Measurements from ENCODE around the gene LSG1.

Gene LSG1

DNA sequence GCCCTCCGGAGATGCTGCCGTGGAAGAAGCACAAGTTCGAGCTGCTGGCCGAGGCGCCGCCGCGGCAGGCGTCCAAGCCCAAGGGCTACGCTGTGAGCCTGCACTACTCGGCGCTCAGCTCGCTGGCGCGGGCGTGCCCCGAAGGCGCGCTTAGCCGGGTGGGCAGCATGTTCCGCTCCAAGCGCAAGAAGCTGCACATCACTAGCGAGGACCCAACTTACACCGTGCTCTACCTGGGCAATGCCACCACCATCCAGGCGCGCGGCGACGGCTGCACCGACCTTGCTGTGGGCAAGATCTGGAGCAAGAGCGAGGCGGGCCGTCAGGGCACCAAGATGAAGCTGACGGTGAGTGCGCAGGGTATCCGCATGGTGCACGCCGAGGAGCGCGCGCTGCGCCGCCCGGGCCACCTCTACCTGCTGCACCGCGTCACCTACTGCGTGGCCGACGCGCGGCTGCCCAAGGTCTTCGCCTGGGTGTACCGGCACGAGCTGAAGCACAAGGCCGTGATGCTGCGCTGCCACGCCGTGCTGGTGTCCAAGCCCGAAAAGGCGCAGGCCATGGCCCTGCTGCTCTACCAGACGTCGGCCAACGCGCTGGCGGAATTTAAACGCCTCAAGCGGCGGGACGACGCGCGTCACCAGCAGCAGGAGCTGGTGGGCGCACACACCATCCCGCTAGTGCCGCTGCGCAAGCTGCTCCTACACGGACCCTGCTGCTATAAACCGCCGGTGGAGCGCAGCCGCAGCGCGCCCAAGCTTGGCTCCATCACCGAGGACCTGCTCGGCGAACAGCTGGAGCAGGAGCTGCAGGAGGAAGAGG is 15.0 kb upstream of the LSG1 start:
- peak; percentile 49 for DNase-seq

DNA sequence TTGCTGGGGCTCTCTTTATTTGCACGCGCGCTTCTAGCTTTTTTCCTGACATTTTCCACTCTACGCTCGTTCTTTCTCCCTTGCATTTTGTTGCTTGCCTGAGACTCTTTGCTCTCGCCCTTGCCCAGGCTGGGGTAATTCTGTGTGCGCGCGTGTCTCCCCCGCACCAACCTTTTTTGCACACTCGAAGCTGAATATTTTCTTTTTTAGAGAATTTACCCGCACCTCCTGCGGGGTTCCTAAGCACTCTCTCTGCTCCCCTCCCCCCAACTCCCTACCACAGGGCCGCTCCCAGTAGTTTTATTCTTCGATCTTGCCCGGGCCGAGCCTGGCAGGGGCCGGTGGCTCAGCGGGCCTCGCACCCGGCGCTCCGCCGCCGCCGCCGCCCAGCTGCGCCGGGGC is 14.4 kb upstream of the LSG1 start:
- no peak for DNase-seq

DNA sequence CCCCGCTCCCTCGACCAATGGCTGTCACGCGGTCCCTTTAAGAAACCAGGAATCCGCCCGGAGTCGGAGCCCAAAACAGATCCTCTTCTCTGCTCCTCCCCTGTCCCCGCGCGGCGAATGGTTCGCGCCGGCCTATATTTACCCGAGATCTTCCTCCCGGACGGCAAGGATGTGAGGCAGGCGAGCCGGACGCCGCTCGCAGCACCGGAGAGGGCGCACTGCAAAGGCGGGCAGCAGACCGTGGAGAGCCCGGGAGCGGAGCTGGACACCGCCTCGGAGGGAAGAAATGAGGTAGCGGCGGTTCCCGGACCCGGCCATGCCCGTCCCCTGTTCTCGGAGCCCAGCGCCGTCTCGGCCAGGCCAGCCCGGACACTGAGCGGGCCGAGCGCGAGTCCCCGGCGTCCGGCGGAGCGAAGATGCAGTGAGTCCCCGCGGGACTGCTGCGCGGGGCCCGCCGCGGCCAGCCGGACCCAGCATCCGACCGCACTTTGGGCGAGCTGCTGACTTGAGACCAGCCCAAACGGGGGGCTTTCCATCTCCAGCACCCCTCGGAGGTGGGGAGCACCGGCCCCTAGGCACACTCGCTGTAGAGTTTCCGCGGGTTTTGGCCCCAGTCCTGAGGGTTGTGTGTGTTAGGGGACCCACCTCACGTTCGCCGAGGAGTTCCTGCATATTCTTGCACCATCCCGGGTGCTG is 13.9 kb upstream of the LSG1 start, which contains the start of gene FAM43A:
Gene FAM43A, plus strand, starts transcription at position 166 of the 696 bp plus-strand sequence. CDS start 944 bp downstream, outside the sequence.
- DNase-seq: peak; percentile 87

DNA sequence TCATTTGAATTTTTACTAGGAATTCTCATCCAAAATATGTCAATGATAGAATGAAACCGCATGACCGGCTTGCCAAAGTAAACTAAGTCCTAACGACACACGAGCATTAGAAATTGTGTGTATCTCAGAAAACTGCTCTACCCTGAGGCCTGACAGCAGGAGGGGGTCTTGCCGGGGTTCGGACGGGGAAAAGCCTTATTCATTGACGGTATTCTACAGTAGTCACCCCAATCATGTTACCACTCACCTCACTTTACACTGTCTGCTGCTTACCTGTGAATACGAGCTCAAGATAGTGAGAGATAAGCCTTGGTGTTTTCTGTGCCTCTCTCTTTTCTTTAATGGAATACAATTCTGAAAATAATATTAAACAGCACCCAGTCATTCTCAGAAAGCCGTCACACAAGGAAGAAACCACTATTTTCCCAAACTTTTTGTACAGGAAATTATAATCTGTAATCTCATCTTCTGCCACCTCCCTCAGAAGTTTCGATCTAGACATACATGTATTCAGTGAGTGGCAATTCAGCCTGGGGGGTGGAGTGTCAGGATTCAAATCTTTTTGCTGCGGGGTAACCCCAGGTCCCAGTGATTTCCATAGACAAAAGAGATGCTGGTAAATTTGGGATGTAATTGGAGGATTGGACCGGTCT is 13.2 kb upstream of the LSG1 start:
- no peak for DNase-seq

DNA sequence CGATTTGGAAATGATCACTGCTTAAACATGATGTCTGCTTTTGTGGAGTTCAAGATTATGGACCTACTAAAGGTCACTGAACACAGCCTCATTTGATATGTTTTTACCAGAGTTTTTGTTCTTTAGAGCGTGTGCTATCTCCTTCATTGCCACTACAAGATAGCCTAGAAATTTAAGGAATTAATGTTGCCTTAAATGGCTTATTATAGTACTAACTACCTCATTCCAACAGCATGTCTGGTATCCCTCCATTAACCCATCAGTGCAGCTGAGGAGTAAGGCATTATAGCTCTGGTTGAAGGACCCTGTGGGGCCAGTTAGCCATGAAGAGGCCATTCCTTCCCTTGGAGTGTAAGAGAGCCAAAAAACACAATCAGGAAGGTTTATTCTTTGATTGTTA is 11.4 kb upstream of the LSG1 start:
- no peak for DNase-seq

DNA sequence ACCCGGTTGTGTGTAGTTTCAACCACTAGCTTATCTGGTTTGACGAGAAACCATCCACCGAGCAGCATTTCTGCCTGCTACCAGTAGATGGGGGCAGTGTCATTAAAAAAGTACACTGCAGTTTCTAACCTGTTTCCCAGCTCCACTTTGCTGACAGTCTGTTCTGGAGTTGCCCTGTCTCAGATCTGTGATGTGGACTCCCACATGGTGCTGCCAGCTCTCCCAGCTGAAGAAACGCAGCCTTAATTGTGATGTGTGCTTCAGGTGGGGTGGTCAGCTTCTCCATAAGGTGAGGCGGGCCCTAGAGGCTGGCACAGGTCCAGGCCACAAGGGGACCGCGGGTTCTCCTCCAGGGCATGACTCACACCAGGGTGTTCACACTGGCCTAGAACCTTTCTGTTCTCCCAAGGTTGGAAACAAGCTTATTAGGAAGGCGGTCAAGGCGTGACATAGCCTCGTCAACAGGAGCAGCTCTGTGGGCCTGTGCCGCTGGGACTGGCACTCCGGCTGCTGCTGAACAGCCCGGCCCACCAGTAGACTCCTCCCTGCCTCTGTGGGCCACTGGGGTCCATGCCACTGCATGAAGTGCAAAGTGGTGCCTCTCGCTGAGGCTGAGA is 10.8 kb upstream of the LSG1 start:
- peak; percentile 87 for DNase-seq

DNA sequence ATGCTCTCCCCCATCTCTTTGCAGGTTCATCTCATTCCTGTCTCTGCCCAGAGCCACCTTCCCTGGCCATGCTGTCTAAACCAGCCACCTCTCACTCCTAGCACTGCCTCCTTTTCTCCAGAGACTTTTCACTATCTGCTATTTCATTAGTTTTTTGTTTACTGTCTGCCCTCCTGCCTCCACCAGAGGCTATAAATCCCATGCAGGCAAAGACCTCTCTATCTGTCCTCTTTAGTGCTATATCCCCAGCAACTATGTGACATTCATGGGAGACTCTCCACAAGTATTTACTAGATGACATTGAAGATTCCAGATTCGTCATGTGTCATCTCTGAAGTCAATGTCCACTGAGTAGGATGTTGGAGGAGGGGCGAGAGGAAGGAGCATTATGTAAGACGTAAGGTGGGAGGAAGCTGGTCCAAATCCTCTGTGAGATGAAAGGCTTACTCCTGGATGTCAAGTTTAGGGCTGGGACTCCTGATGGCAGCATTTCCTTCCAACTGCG is 10.2 kb upstream of the LSG1 start:
- DNase-seq: no peak

DNA sequence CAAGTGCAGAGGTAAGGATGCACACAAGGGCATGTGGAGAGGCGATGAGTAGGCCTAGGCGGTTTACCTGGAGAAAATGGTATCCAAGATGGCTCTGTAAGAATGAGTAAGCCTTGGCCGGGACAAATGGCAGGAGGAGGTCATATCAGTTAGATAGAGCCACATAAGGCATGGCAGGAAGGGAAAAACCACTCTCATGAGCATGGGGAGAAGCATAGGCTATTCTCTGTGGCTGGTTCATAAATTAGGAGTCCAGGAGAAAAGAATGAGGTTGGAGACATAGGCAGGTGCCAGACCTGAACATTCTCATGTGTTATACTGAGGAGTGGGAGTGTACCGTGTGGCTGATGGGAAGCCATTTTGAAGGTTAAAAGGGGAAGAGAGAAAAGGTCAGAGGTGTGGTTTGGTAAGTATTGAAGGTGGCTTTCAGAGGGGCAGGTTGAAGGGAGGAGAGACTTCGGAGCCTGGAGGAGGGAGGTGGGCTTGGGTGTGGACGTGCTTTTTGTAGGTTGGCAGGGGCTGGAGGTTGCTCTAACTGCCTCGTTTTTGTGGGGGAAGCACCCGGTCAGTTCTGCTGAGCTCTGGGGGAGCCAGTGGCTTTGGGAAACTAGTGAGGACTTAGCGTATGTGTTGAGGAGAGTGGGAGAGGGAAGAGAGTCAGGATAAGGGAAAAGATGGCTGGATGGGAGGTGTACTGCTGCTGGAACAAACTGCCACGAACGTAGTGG is 9.1 kb upstream of the LSG1 start:
- no peak for DNase-seq

DNA sequence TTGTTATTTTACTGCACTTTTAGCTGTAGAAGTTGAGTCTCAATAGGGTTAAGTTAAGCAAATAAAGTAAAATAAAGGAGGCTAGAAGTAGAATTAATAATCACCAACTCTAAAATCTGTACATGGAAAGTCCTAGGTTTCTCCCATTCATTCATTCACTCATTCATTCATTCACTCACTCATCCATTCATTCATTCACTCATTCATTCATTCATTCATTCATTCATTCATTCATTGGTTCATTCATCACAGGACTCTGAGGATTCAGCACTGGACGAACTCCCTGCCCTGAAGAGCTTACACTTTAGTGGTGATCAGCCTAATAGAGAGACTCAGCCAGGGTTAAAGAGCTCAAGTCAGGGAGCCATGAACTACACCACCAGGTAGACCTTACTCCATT is 4.5 kb upstream of the LSG1 start:
- DNase-seq: no peak

DNA sequence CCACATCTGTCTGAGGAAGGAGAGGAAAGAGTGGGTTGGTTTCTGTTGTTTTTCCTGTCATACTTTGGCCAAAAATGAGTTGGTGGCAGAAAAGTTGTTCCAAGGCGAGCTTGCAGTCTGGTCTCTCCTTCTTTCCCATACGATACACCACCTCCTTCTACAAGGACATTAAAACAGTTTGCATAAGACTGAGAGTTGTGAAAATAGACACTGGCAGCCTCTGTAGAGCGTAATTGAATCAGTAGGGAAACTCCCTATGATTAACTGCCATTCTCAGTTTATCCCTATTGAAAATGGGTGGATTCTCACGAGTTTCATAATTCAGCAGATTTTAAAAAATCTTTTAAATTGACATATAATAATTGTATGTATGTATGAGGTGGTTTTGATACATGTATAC is 3.7 kb upstream of the LSG1 start:
- no peak for DNase-seq

DNA sequence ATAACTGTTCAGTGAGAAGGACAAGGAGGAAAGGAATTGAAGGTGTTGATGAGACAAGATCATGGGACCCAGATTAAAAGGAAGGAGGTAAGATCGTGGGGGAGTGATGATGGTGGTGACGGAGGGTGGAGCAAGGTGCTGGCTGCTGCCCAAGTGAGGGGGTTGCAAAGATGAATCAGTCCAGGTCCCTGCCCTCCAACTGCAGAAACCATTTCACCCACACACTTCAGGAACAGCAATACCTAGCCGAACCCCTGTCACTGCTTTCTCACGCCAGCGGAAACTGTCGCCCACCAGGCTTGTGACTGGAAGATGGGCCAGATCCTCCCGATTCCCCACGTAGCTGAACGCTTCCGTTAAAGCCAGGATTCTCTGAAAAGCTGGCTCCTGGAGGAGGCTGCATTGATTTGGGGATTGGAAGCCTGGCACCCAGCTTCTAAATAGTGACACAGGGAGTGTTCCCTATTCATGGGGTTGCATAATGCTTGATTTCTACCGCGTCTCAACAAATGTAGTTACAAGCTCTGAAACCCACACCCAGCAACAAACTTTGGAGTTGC is 3.2 kb upstream of the LSG1 start:
- DNase-seq: no peak

DNA sequence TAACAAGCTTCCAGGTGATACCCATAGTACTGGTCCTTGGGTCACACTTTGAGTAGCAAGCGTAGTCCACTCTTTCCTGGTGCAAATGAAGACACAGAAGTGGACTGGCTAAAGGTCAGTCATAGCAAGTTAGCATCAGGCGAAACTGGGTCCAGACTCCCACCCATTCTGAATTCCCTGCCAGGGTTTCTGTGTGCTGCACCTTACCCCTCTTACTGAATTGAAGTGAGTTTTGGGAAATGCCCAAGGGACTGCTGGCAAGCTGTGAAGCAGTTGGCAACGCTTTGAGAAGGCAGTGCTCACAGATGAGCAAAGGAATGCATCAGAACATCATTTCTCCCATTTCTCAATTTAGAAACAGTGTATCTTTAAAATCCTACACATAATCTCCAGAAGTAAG is 1.8 kb upstream of the LSG1 start:
- no peak for DNase-seq

DNA sequence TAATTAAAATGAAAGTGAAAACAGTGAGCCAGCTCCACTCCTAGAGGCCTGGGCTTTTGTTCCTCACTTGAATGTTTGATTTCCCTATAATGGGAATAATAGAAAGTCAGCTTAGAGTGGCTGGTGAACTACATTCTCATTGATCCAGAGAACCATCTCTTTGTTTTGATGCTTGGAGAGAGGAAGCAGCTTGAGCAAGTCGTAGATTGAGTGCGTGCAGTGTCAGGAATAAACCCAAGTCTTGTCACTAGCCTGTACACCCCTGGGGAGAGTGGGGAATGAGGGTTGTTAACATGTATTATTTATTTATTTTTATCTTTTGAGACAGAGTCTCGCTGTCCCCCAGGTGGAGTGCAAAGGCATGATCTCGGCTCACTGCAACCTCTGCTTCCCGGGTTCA is 885 bp upstream of the LSG1 start:
- DNase-seq: no peak

DNA sequence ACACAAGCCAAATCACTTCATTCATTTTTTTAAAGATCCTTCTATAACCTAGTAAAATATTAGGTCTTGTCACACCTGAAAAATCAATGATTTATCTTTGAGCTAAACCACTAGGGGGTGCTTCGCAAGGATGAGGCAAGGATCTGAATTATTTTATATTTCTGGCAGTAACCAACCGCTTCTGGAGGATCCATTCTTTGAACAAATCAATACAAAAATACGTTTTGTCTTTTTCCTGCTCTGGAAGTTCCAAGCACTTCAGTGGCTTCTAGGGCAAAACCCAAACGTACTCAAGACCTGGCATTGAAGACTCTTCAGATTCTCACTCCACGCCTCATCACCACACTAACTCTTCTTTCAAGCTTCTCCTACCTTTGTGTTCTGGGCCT is 486 bp downstream of the LSG1 start:
- peak; percentile 53 for DNase-seq

DNA sequence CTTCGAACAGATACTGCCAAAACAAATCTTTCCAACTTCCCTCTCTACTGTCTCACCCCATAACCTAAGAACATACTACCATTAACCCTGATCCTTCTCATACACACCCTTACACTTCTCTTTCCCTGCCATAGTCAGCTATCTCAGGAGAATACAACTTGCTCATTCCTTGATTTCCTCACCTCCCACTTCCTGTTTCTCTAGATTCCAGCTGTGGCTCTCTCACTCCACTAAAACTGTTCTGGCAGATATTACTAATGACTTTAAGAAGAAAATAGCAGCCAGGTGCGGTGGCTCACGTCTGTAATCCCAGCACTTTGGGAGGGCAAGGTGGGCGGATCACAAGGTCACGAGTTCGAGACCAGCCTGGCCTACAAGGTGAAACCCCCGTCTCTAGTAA is 4.6 kb downstream of the LSG1 start:
- no peak for DNase-seq

DNA sequence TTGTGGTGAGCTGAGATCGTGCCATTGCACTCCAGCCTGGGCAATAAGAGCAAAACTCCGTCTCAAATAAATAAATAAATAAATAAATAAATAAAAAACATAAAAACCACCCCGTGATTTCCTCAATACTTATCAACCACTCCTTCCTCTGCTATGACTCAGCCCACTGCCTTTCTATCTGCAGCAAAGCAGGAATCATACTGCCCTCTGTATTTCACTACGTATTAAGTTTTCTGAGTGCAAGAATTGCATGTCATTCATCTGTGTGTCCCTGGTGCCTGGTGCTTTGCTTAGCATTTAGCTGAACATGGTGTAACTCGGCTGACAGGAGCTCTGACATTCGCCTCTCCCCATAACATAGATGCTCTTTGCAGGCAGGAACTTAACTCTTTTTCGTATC is 7.1 kb downstream of the LSG1 start:
- DNase-seq: no peak

DNA sequence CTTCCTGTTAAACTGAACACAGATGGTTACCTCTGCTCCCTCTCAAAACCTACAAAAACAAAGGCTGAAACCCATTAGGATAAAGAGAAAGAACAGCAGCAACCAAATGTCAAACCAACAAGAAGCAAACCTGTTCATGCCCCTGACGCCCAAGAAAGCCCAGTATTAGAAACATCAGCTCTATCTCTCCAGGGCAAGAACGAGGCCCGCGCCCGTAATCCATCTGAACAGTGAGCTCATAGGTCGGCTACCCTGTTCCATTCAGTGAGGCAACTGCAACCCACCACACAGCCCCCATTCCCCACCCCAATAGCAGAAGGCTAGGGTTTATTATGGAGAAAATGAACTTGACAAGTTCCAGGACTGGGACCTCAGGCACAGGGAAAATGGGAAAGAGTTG is 10.0 kb downstream of the LSG1 start:
- DNase-seq: no peak

DNA sequence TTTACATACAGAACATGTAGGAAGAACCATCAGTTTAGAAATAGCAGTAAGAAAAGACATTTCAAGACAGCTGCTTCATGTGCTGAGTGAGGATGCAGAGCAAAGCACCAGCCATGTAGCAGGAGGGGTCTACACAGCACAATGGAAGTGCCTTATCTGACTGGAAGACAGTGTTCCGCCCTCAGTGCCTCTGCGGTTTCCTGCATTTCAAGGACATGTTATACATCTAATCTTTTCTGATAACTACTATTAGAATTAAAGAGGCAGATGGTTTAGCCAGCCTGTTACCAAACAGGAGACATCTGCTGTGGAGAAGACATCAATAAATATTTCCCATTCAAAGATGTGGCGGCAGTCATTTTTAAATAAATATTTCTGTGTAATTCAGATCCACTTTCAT is 10.6 kb downstream of the LSG1 start:
- DNase-seq: no peak

DNA sequence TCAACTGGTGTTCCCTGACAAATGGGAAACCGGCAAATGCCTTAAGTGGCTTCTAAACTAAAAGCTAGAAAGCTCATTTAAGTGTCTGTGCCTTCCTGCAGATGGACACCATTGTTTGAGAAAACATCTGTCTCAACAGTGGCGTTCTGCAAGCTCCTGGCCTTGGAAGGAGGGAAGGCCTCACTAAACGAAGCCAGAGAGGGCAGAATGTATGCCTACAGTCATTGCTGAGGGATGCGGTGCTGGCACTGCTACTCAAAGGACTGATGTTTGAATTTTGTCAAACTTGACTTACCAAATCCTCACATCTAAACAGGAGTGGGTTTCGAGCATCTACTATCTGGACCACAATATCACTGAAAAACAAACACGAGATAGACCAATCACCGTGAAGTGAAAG is 12.2 kb downstream of the LSG1 start:
- DNase-seq: no peak

DNA sequence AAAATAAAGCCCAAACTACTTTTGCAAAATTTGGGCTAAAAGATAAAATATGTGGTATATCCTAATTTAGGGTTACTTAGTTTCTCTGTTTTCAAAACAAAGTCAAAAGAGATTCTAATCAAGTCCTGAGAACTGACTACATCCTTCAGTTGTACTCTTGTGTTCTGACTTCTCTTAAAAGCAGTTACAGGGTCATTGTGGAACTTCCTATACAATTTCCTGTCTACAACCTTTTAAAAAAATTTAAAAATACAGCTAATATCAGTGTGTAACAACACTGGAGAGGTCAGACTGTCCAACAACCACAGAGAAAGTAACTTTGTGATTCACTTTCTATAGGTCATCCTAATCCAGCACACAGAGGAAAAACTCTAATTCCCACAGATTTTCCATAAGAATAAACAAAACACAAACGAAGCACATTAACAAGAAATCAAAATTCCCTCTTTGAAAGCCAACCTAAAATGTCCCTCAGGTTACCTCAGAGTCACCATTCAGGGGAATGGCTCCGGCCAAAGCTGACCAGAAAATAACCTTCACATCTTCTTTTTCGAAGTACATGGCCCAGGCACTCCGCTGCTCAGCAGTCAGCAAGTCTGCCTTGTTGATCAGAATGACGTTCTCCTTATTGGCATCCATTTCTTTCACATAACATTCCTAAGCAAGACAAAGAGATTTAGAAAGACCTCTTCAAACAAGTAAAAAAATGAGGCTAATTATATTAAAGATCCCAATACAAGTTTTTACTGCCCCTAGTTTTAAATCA is 13.3 kb downstream of the LSG1 start:
- no peak for DNase-seq

DNA sequence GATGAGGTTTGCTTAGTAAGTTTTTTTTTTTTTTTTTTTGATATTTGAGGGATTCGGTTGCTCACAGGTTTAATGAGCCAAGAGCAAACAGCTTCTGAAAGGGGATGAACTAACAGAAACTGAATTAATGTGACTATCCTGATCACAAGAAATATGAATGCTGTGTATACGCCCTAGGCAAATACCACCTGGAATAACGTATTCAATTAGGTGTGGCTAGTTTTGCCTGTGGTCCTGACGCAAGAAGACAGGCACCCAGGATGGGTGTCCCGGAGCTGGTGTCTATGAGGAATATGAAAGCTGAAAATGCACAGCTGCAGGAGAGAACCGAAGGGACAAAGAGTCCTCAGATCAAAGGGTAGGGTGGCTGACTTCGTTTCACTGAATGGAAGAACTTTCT is 14.6 kb downstream of the LSG1 start:
- no peak for DNase-seq

DNA sequence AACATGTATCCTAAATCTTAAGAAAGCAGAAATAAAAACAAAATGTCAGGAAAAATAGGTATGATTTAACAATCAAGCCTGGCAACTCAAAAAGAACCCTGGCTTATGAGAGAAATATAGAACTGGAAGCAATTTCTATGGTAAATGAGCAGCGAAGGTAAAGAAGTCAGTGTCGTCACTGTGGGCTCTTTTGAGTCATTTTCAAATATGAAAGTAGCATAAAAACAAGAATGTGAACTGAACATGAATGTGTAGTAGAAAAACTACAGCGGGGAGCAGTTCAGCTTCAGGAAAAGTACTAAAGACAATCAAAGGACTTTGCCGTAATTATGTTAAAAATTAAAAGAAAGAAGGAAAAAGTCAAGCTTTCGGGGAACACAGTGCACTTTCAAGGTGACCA is 17.5 kb downstream of the LSG1 start:
- DNase-seq: no peak
